Peyer's patch (tissue), 4 donors: ENCODE results near the gene ZFX.

Experiments
- CTCF ChIP-seq, 6 experiments: fragments of 450-650 bp in 4 of 6; fragments of 200-600 bp in 2 of 6; sonication (generic) in 1 of 6; IDR thresholded peaks; one replicate each; pipeline ENCODE4 v1.5.1; 2017 to 2019; ENCODE audit warnings: antibody characterized with exemption in 6 of 6, mild to moderate bottlenecking in 3 of 6, moderate library complexity in 1 of 6
- POLR2A ChIP-seq, 2 donors: fragments of 450-650 bp; IDR thresholded peaks; one replicate each; pipeline ENCODE4 v1.5.1; 2017; ENCODE audit warnings: antibody characterized with exemption in 2 of 2, mild to moderate bottlenecking in 2 of 2, moderate library complexity in 2 of 2

DNA sequence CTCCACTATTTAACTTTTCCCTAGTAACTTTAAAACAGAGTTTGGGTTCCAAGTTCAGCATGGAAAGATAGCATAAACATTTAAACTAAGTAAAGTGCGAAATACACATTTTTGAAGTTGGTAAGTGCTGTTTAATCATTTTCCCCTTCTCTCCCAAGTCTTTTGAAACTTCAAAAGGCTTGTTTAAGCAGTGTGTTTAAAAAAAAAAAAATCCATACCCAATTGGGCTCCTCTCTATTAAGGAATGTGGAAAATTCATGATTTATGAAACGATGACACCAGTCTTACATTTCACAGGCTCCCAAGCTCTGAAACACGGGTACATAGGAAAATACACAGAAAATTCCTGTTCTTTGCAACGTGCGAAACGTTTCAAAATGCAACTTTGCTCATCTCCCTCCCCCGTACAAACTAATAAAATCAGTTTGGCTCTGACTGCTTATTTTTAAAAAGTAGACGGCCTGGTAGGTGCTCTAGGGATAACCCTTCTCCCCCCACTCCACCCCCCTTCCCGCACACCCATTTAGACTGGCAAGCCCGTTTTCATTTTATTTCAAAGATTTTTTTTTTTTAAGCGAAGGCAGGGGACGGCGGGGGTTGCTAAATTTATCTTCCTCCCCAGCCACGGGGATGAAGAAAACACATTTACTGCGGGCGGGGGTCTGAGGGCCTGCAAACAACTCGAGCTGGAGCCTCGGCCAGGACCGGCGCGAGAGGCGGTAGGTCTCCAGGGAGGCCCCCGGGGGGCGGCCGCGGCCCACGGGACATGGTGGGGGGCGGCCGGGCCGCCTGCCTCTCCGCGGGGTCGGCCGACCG, 786 bp upstream of the ZFX start:
- TF ChIP-seq CTCF (IDR thresholded peaks at IDR 0.05), result no peak
- no peak for TF ChIP-seq POLR2A (IDR thresholded peaks at IDR 0.05)
